Measurements from ENCODE around the gene MAP3K3. TPM values are rescaled to one million over a fixed set of nuclear protein-coding genes. Genes with fewer than 3 reads are reported as not detected.

MAP3K3 gene
- total and polyA plus RNA-seq, 2 donors (not counting 1 experiment from before 2014, with no cell fraction given), result 49.1 to 74.7 TPM

- Histone ChIP-seq H2AFZ (ENCODE audit: insufficient read depth, low read depth, low read length, poor library complexity, severe bottlenecking) (peak overlapping the region; percentile 99), H3K27me3 (replicated peaks in 1 of 4; ENCODE audit: control extremely low read depth in 1 of 4, control insufficient read depth in 3 of 4, insufficient read depth in 4 of 4, low read length in 3 of 4) (no peaks in the 10 kb centered on the region), H3K79me2 (ENCODE audit: control insufficient read depth, insufficient read depth, low read length) (peaks cover 50% of the 10 kb centered on the region), H3K4me2 (replicated peaks; ENCODE audit: low read depth, low read length, poor library complexity, severe bottlenecking) (peak overlapping the region; percentile 97), H3K36me3 (replicated peaks in 1 of 2; ENCODE audit: control extremely low read depth in 1 of 2, control insufficient read depth in 1 of 2, extremely low read depth in 1 of 2, insufficient read depth in 2 of 2, low read length in 1 of 2) (no peaks in the 10 kb centered on the region), H3K4me1 (ENCODE audit: control insufficient read depth in 2 of 2, insufficient read depth in 2 of 2, low read length in 2 of 2) (peaks cover 18 to 24% of the 10 kb centered on the region in 2 donors), H3K9me3 (ENCODE audit: control extremely low read depth in 1 of 3, control insufficient read depth in 2 of 3, insufficient read depth in 1 of 3, low read length in 2 of 3) (no peaks in the 10 kb centered on the region), H3K9ac (ENCODE audit: low read length) (peak overlapping the region; percentile 91), H3K27ac (ENCODE audit: low read length in 2 of 2) (peak overlapping the region in 1 of 2 donors; percentile 59), H4K20me1 (ENCODE audit: control insufficient read depth, insufficient read depth, low read length, poor library complexity, severe bottlenecking) (peaks cover 40% of the 10 kb centered on the region), H3K4me3 (ENCODE audit: control extremely low read depth in 1 of 5, extremely low read depth in 1 of 5, insufficient read depth in 1 of 5, low read depth in 2 of 5, low read length in 4 of 5) (peak overlapping the region; percentile 53 to 90 (median 71))
- Mint-ChIP-seq H3K4me1 (peaks cover 42% of the 10 kb centered on the region), H3K9me3 (ENCODE audit: insufficient read depth) (no peaks in the 10 kb centered on the region), H3K27me3 (no peaks in the 10 kb centered on the region), H3K27ac (peak overlapping the region; percentile 94), H3K4me3 (peak overlapping the region; percentile 99)
- DNase-seq (peak; percentile 50), ATAC-seq (ENCODE audit: low read depth) (peak; percentile 18)
- TF ChIP-seq CTCF (IDR thresholded peaks at IDR 0.05) (no peak), EZH2 (IDR thresholded peaks at IDR 0.05; ENCODE audit: borderline replicate concordance, insufficient read depth, low read depth, low read length, poor library complexity, severe bottlenecking) (no peak)
- POLR2A ChIA-PET, result interaction anchor here (0.7 to 2.8 kb wide), 12 partner anchors 11 to 884 kb away, joined by 3 to 48 read pairs (median 5); partner anchors contain the start of genes CCDC47, CEP95, DCAF7 and DDX42
- intact Hi-C loops (cut with micrococcal nuclease), result loop anchor here (1.0 to 5.0 kb wide), 10 partner anchors 22 to 655 kb away; partner anchors contain the start of genes CCDC47, CYB561, DCAF7 and FTSJ3
- CTCF ChIA-PET, result interaction anchor here (0.9 to 4.1 kb wide), 7 partner anchors 8 to 198 kb away, joined by 3 to 30 read pairs (median 5); no protein-coding TSS in a partner anchor
- WGBS (ENCODE audit: insufficient coverage), result under 1% methylated on average over 100 of the region's 100 CpGs
Measured at GRCh38 chr17:63622574-63623390, 565 bp downstream of the MAP3K3 start.
